C4-2B (cell line): ENCODE results near the gene ZNF524.

Source experiments
- H3K27ac ChIP-seq: fragments of 450-650 bp; 2 replicates; pipeline ENCODE4 v1.5.1; 2017
- CTCF ChIP-seq: fragments of 450-650 bp; conservative IDR thresholded peaks from 2 replicates; pipeline ENCODE4 v1.5.1; 2017; ENCODE audit warnings: mild to moderate bottlenecking
- ZFX ChIP-seq: fragments of 450-650 bp; IDR thresholded peaks from 2 replicates; pipeline ENCODE4 v1.6.1; 2017

The ZNF524 gene

DNA sequence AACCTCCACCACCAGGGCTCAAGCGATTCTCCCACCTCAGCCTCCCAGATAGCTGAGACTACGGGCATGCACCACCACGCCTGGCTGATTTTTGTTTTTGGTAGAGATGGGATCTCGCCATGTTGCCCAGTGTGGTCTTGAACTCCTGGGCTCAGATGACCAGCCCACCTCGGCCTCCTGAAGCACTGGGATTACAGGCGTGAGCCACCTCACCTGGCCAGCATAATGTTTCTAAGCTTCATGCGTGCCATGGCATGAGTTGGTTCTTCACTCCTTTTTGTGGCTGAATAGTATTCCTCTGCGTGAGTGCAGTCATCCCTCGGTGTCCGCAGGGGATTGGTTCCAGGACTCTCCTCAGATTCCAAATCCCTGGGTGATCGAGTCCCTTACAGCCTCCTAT, 15.2 kb upstream of the ZNF524 start:
- TF ChIP-seq CTCF (no peak), ZFX (no peak)
- no peak overlapping the region for H3K27ac ChIP-seq

- H3K27ac ChIP-seq: no peak overlapping the region
- no peak for TF ChIP-seq CTCF
- TF ChIP-seq ZFX: no peak
Observed at GRCh38 chr19:55585658-55586339, 14.3 kb upstream of the ZNF524 start.

DNA sequence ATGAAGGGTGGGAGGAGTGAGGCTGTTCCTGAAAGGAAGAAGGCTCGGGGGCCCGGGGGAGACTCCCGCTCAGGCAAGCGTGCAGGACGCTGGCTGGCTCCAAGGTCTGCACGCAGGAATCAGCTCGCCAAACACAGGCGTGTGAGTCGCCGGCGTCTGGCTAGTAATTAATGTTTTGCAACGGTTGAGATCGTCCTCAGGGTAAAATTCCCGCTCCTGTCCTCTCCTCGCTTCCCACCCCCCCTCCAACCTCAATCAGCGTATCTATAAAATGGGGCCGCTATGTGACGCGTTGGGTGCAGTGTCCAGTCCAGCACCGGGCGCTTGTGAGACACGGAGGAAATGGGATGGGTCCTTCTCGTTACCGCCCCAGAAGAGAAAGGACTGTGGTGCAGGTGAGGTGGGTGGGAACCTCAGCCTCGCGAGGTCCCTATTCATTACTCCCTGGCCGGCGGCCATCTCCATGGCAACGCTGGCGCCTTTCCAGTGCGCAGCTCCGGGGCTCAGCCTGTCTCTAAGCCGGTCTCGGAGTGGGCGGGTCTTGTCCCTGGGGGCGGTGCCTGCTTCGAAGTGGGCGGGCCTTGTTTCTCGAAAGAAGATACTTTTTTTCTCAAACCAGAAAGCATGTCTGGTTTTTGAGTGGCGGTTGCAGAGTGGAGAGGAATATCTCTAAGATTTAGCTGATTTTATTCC, 13.0 kb upstream of the ZNF524 start:
- TF ChIP-seq ZFX: no peak
- no peak for TF ChIP-seq CTCF
- no peak overlapping the region for H3K27ac ChIP-seq

GRCh38 chr19:55588738-55589137, 11.3 kb upstream of the ZNF524 start:
- H3K27ac ChIP-seq: no peak overlapping the region
- TF ChIP-seq CTCF (no peak), ZFX (no peak)

- TF ChIP-seq CTCF: no peak
- TF ChIP-seq ZFX: no peak
Observed at GRCh38 chr19:55590109-55590508, 10.0 kb upstream of the ZNF524 start.

DNA sequence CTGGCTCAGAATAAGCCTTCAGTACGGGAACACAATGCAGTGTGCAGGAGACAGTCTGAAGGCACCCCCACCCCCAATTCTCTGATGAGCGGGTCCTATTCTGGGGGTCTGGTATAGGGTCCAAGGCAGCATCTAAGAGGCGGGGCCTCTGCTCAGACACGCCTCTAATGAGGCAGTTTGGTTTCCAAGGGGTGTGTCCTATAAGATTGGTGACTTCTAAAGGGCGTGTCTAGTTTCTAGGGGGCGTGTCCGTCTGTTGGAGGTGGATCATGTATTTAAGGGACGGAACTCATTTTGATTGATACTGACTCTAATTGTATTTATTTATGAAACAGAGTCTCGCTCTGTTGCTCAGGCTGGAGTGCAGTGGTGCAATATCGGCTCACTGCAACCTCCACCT, 9.5 kb upstream of the ZNF524 start:
- H3K27ac ChIP-seq: no peak overlapping the region
- TF ChIP-seq ZFX (no peak), CTCF (no peak)

More at GRCh38 chr19:55590109-55590508, 10.0 kb upstream of the ZNF524 start:
- no peak overlapping the region for H3K27ac ChIP-seq

DNA sequence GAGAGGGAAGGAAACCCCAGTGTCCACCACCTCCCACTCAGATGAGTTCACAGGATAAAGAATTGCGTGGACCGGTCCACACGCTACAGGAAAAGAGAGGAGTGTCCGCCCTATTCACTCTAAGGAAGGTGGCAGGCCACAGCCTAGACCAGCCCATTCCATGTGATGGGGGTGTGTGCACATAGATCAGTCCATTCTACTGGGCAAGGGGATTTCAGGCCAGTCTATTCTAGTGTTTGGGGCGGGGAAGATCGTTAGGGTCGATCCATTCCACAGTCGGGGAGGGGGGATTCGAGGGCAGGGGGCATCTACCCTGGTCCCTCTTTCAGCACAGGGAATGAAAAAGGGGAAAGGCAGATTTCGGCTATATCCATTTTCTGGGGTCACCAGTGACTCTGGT, 8.5 kb upstream of the ZNF524 start:
- TF ChIP-seq ZFX: no peak
- no peak for TF ChIP-seq CTCF
- H3K27ac ChIP-seq: no peak overlapping the region
